ENCODE data around the gene POLR2M. TPM values are rescaled to one million over a fixed set of nuclear protein-coding genes. Genes with fewer than 3 reads are reported as not detected.

The POLR2M gene
- polyA plus RNA-seq, 2 of the 4 experiments (the other 2 are of a cell fraction) = 67.9 to 107 TPM

- no peak for TF ChIP-seq REST (IDR thresholded peaks at IDR 0.05)
- TF ChIP-seq E2F6 (IDR thresholded peaks at IDR 0.05; ENCODE audit: borderline replicate concordance, low read depth) = no peak
- TF ChIP-seq CTCF (IDR thresholded peaks at IDR 0.05) = no peak
- no peak for TF ChIP-seq CEBPB (IDR thresholded peaks at IDR 0.05)
Measured at GRCh38 chr15:57752436-57752835, 45.9 kb downstream of the POLR2M start (continued).

- H3K4me1 ChIP-seq = no peaks in the 10 kb centered on the region
- TF ChIP-seq CBX8 (IDR thresholded peaks at IDR 0.05) (no peak), RAD21 (conservative IDR thresholded peaks at IDR 0.05 in 1 of 2, IDR thresholded peaks at IDR 0.05 in 1 of 2) (no peak), FOSB (CRISPR knock-in tag; IDR thresholded peaks at IDR 0.05) (no peak), CTCF (IDR thresholded peaks at IDR 0.05) (no peak), TP53 (CRISPR knock-in tag; IDR thresholded peaks at IDR 0.05) (no peak), GATA3 (IDR thresholded peaks at IDR 0.05; ENCODE audit: borderline replicate concordance) (no peak)
- no peaks in the 10 kb centered on the region for H3K9me3 ChIP-seq
- DNase-seq (ENCODE audit: low read depth in 1 of 2, low spot score in 1 of 2) (no peak), ATAC-seq (no peak), FAIRE-seq (no peak)
- ChIA-PET CTCF (interaction anchor here (0.6 to 15.0 kb wide), 10 partner anchors 9 to 430 kb away, joined by 3 to 197 read pairs (median 16); partner anchors contain the start of gene ALDH1A2), POLR2A (no interaction called here)
- WGBS (ENCODE audit: missing lambda C conversion rate) = 78% methylated on average over 9 of the region's 9 CpGs
- no peak overlapping the region for H3K4me2 ChIP-seq
- no peak overlapping the region for H3K4me3 ChIP-seq
- H3K27ac ChIP-seq = no peak overlapping the region
Measured at GRCh38 chr15:57752840-57753239, 46.3 kb downstream of the POLR2M start.

- ATAC-seq = no peak
- DNase-seq (ENCODE audit: low read depth in 1 of 2, low spot score in 1 of 2) = no peak
- no peak overlapping the region for H3K4me2 ChIP-seq
- no peak for FAIRE-seq
- ChIA-PET POLR2A (no interaction called here), CTCF (interaction anchor here (1.5 kb wide), 1 partner anchor 315 kb away, joined by 4 read pairs; no protein-coding TSS in a partner anchor)
- no peaks in the 10 kb centered on the region for H3K4me1 ChIP-seq
- 50% methylated on average over 3 of the region's 3 CpGs for WGBS (ENCODE audit: missing lambda C conversion rate)
- no peak overlapping the region for H3K4me3 ChIP-seq
- H3K27ac ChIP-seq = no peak overlapping the region
- H3K9me3 ChIP-seq = no peaks in the 10 kb centered on the region
- TF ChIP-seq HMGXB4 (CRISPR knock-in tag; IDR thresholded peaks at IDR 0.05; ENCODE audit: borderline replicate concordance) = no peak
- no peak for TF ChIP-seq TFCP2L1 (CRISPR knock-in tag; IDR thresholded peaks at IDR 0.05)
- no peak for TF ChIP-seq ATOH8 (CRISPR knock-in tag; IDR thresholded peaks at IDR 0.05; ENCODE audit: low read depth)
- TF ChIP-seq SMC3 (IDR thresholded peaks at IDR 0.05) = no peak
- no peak for TF ChIP-seq E2F6 (IDR thresholded peaks at IDR 0.05; ENCODE audit: borderline replicate concordance, low read depth)
- no peak for TF ChIP-seq RFX5 (IDR thresholded peaks at IDR 0.05)
- TF ChIP-seq RCOR1 (IDR thresholded peaks at IDR 0.05; ENCODE audit: low read depth, low read length) = no peak
- no peak for TF ChIP-seq NR3C1 (IDR thresholded peaks at IDR 0.05)
- no peak for TF ChIP-seq KDM5A (IDR thresholded peaks at IDR 0.05)
- no peak for TF ChIP-seq ZC3H11A (IDR thresholded peaks at IDR 0.05)
- TF ChIP-seq HOXA7 (CRISPR knock-in tag; IDR thresholded peaks at IDR 0.05) = no peak
- TF ChIP-seq PBX3 (IDR thresholded peaks at IDR 0.05) = no peak
Measured at GRCh38 chr15:57756466-57756865, 50.0 kb downstream of the POLR2M start.
